HG03575 (cell line): ENCODE data around the gene TRAFD1.
"Not testable (repeated sequence)": the region's sequence is repeated elsewhere in the genome, so short reads cannot be mapped to it uniquely, and the experiment has no call there.

Experiments used
- ATAC-seq: cut with Tn5 transposase; IDR thresholded peaks from one replicate; pipeline ENCODE4 v1.9.1; 2021; ENCODE audit not compliant: unreplicated experiment, insufficient number of reproducible peaks, low FRiP score; ENCODE audit errors: extremely low read depth

Gene TRAFD1

DNA sequence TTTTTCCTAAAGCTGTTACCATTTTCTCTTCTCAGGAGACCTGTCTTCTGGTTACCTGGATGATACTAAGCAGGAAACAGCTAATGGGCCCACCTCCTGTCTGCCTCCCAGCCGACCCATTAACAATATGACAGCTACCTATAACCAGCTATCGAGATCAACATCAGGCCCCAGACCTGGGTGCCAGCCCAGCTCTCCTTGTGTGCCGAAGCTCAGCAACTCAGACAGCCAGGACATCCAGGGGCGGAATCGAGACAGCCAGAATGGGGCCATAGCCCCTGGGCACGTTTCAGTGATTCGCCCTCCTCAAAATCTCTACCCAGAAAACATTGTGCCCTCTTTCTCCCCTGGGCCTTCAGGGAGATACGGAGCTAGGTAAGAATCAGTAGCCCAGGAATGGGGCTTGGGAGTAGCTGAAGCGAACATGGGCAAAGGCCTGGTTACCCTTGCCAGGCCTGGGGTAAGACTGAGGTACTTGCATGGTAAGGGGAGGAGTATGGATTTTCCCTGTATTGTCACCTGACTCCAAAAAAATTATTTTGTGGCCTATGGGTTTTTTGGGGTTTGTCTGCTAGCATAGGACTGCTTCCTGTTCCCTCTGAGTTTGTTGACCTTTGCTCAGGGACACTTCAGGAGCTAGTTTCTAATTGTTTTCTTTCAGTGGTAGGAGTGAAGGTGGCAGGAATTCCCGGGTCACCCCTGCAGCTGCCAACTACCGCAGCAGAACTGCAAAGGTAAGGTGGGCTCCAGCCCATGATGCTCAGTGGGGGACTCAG is 26.6 kb downstream of the TRAFD1 start:
- ATAC-seq, result no peak

DNA sequence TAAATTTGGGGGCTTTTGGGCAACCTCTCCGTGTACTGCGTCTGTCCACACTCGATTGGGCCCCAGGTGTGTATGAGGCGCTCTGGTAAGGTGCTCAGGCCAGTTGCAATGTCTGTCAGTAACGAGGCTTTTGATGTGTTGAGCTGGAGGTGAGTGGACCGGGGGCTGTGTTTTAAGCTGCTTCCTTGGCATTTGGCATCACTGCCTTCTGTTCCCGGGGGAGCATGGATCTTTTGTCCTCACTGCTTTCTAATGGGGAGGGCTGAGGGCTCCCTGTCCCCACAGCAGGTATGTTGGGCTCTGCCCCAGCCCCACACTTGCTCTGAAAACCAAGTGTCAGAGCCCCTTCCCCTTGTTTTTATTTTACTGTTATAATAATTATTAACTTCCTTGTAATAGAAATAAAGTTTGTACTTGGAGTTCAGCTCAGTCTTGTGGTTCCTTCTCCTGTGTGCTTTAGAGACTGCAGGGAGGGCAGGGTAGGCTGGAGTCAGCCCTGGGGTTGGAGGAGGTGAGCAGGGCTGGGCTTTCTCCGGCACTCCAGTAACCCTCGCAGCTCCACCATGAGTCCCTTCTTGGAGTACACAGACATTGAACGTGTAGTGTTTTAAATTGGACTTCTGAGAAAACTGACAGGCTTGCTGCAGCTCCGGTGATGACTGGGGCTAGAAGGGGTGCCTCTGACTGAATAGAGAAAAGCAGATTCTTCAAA is 28.0 kb downstream of the TRAFD1 start:
- no peak for ATAC-seq

DNA sequence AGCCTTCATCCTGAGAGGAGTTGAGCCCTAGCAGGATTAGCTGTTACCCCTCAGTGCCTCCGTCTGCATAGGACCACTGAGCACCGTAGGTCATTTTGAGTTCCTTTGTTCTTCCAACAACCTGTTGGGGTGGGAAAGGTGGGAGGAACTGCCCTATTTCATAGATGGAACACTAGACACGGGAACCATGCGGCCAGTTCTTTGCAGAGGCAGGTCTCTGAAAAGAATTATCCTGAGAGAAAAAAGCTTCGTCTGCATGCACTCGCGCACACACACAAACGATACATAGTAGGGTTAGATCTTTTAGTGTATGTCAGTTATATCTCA is 28.5 kb downstream of the TRAFD1 start:
- no peak for ATAC-seq

DNA sequence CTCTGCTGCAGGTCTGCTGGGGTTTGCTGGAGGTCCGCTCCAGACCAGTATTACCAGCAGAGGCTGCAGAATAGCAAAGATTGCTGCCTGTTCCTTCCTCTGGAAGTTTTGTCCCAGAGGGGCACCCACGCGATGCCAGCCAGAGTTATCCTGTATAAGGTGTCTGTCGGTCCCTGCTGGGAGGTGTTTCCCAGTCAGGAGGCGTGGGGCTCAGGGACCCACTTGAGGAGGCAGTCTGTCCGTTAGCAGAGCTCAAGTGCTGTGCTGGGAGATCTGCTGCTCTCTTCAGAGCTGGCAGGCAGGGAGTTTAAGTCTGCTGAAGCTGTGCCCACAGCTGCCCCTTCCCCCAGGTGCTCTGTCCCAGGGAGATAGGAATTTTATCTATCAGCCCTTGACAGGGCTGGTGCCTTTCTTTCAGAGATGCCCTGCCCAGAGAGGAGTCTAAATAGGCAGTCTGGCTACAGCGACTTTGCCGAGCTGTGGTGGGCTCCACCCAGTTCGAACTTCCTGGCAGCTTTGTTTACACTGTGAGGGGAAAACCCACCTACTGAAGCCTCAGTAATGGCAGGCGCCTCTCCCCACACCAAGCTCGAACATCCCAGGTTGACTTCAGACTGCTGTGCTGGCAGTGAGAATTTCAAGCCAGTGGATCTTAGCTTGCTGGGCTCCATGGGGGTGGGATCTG is 33.2 kb downstream of the TRAFD1 start:
- not testable (repeated sequence) for ATAC-seq

DNA sequence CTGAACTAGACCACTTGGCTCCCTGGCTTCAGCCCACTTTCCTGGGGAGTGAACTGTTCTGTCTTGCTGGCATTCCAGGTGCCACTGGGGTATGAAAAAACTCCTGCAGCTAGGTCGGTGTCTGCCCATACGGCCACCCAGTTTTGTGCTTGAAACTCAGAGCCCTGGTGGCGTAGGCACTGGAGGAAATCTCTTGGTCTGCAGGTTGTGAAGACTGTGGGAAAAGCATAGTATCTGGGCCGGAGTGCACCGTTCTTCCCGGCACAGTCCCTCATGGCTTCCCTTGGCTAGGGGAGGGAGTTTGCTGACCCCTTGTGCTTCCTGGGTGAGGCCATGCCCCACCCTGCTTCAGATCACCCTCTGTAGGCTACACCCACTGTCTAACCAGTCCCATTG is 33.8 kb downstream of the TRAFD1 start:
- ATAC-seq, result no peak

DNA sequence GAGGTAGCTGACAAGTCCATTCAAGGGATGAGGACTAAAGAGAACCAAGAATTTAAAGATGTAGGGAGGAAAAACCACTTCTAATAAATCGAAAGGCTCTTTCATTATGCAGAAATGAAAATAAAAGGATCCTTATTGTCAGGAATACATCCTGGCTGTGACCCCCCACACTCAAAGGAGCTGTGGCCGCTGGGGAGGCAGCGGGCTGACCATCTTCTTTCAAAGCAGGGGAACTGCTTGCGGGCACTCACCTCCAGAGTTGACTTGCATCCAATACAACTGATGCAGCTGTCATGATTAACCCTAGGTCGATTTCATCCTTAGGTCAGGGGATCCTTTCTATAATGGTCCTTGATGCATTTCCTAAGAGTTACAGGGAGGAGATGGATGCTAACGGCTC is 35.3 kb downstream of the TRAFD1 start:
- no peak for ATAC-seq

DNA sequence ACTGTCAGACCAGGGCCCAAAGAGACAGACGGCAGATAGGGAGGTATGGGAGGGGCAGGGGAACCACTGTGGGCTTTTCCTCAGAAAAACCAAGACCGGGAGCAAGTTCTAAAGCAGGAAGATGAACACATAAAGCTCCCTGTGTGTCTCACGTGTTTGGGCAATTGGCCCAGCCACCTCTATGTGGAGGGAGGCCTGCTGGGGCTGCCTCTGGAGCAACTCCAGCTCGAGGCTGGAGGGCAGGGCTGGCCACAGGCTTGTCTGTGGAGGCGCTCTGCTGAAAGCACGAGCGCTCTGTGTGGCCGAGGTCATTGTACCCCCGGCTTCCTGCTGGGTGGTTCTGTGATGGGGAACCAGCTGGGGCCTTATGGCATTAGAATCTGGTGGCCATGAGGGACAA is 36.4 kb downstream of the TRAFD1 start:
- no peak for ATAC-seq

DNA sequence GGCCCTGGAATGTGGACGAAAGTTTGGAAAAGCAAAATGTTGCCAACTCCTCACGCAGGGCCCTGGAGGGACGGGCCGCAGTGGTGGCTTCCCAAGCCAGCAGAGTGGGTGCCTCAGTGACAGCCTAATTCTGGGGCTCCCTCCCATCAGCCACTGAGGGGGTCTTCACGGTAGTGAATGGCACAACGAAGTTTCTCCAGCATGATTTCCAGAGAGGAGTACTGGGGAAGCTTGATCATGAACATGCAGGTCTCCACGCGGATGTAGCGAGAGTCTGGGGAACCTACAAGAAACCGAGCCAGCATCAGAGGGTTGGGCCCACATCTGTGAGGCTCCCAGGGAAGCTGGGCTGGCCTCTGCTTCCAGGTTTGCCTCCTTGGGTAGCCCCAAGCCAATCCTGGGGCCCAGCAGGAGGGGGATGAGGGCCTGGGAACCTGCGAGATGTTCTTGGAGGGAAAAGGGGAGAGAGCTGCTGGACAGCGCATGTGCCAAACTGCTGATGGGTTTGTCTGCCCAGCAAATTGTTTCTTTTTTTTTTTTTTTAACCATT is 37.0 kb downstream of the TRAFD1 start:
- no peak for ATAC-seq

DNA sequence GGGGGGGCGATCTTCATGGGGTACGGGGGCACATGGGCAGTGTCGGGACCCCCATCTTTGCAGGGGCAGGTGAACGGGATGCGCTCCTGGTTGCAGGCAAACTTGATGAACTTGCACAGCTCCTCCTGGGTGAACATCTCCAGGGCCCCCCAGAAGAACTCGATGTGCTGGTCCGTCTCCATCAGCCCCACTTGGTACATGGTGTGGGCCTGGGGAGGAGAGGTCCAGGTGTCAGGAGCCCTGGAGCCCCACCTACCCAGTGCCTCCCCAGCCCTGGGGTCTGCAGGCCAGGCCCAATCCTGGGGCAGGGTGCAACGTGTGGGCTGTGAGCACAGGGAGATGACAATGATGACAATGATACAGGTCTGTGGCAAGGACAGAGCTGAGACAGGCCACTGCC is 37.7 kb downstream of the TRAFD1 start:
- no peak for ATAC-seq

DNA sequence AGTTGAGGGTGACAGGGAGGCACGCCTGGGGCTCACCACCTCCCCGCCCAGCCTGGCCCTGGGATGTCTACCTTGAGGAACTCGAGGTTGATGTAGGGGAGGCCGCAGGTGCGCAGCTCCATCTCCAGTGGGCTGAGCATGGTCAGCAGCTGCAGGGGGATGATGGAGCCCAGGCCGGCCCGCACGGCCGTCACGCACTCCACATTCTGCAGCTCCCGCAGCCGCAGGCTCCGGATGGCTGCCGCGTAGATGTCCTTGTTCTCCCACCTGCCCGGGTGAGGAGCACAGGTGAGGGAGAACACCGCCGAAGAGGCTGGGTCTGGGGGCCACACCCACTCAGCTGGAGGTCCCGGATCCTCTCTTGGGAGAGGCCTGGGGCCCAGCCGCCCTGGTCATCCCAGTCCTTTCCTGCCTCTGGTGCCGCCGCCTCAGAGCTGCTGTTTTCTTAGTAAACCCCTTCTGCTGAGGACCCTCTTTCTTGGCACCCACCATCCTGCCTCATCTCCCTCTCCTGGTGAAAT is 38.2 kb downstream of the TRAFD1 start:
- no peak for ATAC-seq

DNA sequence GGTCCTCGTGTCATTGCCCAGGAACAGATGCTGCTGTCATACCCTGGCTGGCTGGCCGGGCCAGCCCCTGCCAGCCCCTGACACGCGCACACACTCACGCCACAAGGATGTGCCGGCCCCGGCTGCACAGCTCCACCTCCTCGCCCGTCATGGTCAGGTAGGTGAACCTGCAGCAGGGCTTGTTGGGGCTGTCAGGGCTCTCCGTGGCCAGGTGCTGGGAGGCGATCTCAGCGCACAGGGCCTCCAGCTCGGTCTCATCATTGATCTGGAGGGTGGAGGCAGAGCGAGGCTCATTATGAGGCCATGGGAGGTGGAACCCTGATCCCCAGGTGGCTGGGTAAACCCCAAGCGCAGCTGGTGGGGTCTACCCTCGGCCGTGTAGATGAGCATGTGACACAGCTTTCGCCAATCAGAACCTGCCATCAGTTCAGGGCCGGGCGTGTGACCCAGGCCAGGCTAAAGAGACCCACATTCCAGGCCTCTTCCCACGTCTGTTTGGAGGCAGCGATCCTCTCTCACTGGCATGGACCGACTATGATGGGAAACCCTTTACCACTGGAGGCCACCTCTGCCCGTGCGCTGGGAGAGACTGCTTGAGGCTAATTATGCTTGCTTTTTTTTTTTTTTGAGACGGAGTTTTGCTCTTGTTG is 38.8 kb downstream of the TRAFD1 start:
- ATAC-seq, result no peak

DNA sequence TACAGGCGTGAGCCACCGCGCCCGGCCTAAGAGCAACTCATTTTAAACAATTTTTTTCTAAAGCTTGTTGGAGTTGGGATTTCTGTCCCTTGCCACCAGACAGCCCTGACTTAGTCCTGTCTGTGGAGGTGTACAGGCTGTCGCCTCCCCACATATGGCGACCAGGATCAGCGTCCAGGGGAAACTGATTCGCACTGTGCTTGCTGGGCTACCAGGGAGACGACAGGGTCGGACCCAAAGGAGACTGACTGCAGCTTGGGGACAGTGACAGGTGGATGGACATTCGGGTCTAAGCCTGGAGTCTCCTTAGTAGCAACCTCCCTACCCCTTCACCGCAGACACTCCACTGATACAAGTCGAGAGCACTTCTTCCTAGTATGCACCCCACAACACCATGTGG is 40.3 kb downstream of the TRAFD1 start:
- no peak for ATAC-seq

DNA sequence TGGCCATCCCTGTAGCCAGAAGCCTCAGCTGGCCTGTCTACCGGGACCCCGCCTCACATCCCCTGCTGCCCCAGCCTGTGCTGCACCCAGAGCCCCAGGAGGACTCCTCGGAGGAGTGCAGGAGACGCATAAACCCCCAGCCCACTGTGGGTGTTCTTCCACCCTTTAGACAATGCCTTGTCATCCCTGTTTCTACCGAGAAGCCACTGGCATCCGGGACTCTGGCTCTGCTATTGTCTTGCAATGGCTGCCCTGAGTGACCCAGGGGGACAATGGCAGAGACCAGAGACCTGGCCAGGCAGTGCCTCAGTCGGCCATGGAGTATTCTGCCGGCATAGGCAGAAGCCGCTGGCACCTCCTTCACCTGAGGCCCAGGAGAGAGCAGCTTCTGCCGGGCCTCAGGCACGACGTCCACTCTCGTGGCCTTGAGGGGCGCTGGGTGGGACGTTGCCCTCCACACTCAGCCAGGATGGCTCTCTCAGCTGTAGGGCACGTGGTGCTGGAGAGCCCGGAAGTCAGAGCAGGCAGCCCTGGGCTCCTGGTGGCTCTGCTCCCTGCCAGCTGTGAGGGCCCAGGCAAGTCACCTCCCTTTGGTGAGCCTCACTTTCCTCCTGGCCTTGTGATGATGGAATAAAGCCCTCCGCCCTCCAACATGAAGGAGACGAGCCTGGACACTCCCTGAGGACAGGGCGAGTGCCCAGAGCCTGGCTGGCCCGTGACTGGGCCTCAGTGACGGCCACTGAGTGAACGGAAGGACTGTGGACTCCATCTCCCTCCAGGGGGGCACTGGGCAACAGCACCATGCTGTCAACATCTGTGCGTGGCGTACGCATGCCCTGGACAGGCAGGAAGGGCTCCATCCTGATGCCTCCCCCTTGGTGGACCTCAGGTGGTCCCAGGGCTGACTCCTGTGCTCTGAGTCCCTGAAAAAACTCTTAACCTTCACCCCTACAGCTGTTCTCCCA is 41.0 kb downstream of the TRAFD1 start:
- no peak for ATAC-seq

DNA sequence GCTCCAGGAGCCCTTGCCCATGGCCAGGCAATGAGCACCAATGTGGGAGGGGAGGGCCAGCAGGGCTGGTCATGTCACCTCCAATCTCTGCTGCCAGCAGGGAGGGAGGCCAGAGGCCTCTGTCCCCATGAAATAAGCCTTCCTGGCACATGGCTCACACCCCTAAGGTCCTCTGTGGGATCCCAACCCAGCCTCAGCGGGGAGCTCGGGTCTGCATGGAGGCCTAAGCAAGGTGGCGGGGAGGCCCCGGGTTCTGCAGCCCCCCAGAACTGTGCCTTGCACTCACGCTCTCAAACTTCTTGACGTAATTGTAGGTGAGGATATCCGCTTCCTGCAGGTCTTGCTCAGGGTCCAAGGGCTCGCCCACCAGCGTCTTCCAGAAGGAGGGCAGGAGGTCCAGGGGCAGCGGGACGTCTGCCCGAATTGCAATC is 41.7 kb downstream of the TRAFD1 start:
- no peak for ATAC-seq

DNA sequence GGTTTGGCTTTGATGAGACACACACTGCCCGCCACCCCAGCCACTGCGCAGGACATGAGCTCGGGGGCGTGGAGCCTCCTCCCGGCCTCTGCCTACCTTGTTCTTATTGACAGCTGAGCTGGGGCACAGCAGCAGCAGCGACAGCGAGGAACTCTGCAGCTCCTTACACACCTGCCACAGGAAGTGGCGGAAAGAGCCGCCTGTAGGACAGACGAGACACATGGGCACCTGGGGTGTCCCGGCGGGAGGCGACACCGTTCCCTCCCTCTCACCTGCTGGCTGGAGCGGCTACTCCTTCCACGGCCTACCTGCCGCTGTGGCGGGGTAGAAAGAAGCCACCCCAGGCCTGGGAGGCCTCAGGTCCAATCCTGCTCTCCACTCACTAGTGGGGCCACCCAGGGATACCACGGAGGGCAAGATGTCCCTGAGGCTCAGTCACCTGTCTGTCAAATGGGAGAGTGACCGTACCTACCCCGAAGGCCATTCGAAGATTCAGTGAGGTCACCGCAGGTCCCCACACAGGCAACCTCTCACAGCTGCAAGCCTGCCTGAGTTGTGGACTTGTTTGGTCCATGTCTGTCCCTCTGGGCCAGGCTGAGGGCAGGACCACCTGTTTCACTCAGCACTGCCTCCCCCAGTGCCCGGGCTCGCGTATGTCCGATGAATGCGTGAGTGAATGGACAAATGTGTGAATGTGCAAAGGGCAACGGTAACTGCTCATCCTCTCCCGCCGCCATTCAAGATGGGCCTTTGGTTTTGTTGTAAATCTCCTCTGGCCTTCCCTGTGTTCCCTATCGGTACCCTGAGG is 42.6 kb downstream of the TRAFD1 start:
- no peak for ATAC-seq

DNA sequence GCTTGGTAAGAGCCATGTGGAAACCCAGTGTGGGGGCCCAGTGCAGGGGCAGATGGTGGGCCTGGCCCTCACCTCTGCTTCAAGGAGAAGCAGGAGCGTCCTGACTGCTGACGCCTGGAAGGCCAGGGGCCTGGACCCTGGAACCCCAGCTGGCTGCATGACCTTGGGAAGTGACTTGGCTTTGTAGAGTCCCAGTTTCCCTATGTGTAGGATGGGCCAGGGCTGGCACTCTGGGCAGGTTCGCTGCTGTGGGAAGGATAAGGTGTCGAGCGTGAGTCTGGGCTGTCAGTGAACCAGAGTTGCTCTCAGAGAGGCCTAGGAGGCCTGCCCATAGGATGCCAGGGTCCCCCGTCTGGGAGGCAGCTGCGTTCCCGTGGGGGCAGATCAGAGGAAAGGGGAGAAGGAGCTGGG is 43.2 kb downstream of the TRAFD1 start:
- no peak for ATAC-seq

DNA sequence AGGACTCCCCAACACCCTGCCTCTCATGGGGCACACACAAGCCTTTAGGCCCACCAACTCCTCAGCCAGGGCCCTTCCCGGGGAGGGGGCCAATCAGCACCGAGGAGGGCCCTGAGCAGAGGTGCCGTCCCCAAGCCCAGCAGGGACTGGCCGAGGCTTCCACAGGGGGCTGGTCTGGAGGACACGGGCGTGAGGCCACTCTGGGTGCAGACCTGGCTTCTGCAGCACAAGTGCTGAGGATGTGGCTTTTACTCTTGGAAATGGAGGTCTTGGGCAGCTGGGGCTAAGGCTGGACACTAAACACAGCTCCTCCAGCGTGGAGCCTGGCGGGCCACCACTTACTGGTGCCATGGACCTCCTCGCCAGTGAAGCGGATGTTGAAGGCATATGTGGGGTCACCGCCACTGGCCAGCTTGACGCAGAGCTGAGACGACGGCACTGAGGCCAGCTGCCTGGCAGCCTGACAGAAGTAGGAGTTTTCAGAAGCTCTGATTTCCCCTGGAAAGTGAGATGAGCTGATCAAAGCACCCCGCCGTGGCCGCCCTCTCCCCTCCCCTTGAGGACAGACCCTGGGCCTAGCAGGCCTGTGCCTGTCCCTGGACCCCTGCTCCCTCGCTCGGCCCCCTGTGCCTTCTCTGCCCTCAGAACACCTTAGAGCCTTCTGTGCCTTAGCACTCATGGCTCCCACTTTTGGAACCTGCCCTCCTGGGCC is 44.0 kb downstream of the TRAFD1 start:
- no peak for ATAC-seq
